Superior temporal gyrus (tissue), 1 donor: ENCODE data around the gene LY6G5B.

Experiments used
- DNase-seq: peaks from one replicate; pipeline ENCODE4 v3.0.0-alpha.2; 2016; ENCODE audit errors: extremely low spot score

LY6G5B gene

DNA sequence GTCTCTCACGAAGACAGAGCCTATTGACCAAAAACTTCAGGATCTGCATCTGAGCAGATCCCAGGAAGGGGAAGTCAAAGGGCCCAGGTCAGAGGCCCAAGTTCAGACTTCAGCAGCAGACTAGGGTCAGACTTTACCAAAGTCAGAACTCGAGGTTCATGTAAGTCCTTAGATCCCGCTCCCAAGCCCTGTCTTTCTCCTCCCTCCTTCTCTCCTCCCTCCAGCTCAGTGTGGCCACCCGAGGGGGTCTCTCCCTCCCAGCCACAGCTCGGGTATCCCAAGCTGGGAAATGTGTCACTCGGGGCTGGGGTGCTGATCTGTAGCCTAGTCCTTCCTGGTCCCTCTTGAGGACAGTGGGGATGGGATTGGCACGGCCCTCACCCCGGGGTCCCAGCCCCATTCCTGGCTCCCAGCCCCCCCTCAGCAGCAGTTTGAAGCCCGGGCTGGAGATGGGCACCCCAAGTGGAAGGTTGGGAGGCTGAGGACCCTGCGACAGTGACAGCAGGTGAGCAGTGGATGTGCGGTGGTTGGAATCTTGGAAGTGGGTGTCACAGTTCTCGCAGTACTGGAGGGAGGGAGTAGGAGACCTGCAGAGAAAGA is 7.6 kb upstream of the LY6G5B start:
- DNase-seq = no peak

DNA sequence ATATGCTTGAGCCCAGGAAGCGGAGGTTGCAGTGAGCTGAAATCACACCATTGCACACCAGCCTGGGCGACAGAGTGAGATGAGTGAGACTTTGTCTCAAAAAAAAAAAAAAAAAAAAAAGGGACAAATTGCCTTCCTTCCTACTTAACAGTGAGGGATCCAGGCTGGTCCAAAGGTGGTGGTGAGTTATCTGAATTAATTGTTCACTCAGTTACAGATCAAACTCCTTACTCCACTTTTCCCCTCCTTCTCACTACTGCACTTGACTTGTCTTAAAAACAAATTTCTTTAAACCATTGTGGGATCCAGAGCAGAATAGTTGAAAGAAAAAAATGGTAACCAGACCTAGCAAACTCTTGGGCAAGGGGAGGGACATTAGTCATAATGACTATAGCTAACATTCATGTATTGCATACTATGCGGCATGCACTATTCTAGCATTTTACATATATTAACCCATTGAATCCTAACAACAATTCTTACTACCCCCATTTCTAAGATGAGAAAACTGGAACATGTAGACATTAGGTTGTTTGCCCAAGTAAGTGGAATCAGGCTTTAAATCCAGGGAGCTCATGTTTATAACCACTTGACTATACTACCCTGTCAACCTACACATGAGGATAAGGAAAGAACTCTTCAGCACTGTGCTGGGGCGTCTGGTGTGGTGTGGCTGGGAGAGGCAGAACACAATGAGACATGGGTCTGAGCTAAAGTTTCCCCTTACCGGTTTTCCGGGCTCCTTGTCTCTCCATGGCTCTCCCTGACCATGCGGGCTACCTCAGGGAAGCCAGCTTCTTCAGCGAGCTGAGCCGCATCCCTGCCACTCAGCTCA is 6.4 kb upstream of the LY6G5B start:
- DNase-seq = no peak

DNA sequence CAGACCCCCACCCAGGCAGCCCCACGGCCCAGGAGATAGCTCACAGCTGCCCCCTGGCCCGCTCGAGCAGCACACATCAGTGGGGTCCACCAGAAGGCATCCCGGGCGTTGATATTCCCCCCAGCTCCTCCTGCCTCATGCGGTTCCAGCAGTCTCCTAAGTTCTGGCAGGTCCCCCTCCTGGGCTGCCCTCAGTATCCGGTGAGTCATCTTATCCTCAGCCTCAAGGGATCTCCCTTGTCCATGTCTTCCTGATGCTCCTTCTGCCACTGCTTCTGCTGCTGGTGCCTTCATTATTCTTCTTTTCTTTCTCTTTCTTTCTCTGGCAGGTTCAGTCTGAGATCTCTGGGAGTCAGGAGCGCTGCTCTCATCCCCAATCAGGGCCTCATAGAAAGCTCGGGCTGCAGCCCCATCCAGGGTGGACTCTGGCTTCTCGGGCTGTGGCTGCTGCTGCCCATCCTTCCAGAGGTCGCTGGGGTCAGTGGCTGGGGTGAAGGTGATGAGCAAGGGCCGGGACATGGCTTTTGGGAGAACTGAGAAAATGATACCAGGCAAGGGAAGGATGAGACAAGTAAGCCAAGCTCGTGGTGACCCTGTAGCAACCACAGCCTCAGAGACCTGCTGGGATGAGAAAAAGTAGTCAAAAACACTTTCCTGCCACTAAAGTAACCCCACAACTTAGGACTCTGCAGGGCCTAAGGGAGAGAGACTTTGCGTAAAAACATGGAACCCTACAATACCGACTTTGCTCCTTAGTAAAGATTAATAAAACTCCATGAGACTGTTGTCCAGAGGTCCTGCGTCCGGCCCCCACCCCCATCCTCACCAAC is 5.6 kb upstream of the LY6G5B start:
- DNase-seq = no peak

DNA sequence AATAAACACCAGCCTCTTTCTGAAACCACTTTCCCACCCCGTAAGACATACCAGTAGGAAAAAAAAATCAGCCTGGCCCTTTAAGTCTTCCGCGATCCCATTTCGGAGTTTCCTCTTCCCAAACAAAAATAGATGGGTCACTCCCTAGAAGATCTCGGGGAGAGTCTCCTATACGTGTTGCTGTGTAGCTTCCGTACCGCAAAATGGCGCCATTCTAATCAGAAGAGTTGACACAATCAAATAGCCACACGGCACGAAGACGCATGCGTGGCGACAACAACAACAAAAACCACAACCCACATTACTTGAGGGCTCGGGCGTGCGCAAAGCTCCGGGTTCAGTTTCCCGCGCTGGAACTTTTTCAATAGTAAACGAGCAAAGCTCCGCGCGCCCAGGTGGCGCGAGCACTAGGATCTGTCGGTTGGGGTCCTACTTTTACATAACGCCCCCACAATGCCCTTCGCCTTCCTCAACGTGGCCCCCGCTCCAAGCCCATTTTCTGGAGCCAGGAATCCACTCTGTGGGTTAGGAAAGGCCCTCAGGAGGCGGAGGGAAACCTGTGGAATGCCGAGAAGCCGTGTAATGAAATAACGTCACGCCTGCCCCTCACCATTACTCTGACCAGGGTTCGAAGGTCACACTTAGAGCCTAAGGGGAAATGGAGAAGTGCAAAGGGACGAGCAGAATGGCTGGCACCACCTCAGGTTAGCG is 4.8 kb upstream of the LY6G5B start, which contains the start of gene GPANK1:
Gene GPANK1 (minus strand): TSS at position 208 of the 711 bp plus-strand sequence. CDS start 519 bp downstream, outside the sequence.
- peak; percentile 98 for DNase-seq

DNA sequence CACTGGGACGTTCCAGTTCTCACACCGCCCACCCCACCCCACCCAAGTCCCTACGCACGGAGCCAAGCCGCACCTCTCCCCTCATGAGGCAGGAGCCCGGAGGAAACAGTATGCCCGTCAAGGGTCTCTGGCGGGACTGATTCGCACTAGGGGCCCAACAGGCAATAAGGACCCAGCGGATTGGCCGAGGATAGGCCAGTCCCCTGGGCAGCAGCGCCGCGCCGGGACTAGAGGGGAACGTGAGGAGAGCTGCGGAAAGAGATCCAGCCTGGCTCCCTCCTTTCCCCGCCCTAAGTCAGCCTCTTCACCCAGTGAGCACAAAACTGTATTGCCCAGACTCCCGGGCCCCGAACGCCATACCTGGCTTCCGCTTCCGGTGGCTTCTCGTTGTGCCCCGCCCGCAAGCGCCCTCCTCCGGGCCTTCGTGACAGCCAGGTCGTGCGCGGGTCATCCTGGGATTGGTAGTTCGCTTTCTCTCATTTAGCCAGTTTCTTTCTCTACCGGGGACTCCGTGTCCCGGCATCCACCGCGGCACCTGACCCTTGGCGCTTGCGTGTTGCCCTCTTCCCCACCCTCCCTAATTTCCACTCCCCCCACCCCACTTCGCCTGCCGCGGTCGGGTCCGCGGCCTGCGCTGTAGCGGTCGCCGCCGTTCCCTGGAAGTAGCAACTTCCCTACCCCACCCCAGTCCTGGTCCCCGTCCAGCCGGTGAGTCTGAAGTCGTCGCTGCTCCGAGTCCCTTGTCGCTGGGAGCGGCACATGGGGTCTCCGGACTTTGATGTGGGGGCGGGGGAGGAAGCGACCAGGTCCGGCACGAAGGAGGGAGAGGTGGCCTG is 4.1 kb upstream of the LY6G5B start, which contains the start of gene CSNK2B:
Gene CSNK2B (plus strand): TSS at position 580 of the 836 bp plus-strand sequence. CDS start 752 bp downstream, outside the sequence.
- peak; percentile 99 for DNase-seq

DNA sequence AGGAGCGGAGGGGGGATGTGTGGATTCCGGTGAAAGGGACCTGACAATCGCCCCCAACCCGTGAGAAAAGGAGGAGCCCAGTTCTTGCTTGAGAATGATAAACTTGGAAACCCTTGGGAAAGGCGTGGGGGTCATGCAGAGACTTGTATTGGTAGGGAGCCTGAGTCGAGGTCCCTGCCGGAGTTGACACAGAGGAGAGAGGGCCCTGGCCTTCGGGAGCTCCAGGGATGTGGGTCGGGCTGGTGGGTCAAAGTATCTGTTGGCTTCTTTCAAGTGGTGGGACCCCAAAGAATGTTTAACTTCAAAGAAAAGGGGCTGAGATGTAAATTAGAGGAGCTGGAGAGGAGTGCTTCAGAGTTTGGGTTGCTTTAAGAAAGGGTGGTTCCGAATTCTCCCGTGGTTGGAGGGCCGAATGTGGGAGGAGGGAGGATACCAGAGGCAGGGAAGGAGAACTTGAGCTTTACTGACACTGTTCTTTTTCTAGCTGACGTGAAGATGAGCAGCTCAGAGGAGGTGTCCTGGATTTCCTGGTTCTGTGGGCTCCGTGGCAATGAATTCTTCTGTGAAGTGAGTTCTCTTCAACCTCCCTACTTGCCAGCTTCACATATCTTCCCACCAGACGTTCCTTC is 3.3 kb upstream of the LY6G5B start:
- no peak for DNase-seq

DNA sequence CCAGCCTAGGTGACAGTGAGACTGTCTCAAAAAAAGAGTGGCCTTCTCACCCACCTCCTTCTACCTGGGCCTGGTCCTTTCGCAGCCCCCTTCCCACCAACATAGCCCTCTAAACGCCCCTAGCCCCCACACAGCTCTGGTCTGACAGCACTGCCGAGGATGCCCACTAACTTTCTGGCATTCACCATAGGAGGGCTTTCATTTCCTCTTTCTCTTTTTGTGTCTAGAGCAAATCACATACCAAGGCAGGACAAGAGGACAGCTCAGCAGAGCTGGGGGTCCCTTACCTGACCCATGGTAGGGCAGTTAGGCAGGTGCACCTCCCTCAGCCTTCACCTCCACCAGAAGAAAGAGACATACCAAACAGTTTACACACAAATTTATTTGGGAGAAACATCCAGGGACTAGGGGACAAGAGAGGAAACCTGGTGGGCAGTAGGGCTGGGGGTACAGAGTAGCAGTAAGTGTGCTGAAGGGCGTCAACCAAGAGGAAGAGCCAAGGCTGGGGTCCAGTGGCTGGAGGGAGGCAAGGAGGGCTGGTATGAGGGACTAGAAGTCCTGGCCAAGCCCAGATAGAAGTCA is 6.6 kb downstream of the LY6G5B start:
- DNase-seq = no peak

DNA sequence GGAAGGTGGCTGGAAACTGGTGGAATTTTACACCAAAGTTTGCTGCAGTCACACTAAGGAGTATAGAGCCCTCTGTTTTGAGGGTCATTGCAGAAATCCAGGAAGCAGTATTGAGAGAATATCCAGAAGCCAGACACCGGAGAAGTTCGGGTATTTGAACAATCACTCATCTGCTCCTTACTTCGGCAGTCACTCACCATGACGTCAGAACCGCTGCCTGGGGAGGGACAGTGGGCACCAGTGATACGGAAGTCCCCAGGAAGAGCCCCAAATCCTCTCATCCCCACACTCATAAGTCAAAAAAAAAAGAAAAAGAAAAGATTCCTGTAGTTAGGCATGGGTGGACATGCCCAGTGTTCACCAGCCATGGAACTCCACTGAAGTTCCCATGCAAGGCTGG is 7.1 kb downstream of the LY6G5B start:
- DNase-seq = no peak

DNA sequence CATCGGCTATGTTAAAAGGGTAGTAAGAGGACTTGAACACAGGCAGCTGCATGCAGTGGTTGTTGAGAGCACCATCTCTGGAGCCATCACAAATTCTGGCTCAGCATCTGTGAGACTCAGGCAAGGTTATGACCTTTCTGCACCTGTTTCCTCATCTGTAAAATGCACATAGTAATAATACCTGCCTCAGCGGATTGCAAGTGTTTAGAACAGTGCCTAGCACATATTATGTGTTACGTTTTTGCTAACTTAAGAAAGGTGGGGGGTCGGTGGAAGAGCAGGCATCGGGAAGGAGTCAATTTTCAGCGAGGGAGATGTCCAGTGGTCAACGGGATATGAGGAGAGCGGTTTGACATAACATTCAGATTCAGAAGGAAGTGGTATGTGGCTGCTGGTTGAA is 8.2 kb downstream of the LY6G5B start:
- no peak for DNase-seq

DNA sequence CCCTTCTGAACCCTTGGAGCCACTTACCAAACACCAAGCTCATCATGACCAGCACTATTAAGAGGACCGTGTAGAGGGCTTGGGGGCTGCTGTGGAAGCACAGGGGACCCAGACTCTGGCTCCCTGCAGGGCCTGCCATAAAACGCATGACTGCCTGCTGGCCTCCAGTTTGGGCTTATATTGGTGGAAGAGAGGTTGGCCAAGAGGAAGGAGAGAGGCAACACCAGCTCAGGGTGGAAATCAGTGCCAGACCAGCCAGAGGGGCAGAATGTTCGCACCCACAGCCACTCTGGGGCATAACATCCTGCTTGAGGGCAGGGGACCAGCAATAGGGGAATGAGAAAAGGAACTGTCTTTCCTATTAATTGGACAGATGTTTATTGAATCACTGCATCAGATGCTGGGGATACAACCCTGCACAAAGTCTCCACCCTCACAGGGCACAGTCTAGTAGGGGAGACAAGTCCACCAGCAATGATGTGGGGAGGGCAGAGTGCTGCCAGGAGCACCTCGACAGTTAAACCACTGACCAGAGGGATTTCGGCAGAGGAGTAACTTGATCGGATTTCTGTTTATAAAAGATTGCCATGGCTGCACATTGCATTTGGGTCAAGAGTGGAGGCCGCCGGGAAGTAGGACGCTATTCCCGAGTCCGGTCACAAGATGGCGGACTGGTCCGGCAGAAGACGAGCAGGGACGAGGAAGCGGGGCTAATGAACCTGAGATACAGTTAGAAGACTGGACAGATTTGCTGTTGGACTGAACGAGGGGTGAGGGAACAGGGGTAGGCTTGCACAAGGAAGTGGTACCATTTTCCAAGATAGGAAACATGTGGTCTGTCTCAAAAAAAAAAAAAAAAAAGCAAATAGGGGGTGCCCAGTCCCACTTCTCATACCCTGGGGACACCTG is 10.7 kb downstream of the LY6G5B start, which contains the start of gene LY6G5C:
Gene LY6G5C (minus strand): TSS at position 842 of the 909 bp plus-strand sequence. CDS start 694 bp downstream, at position 148.
- DNase-seq = peak; percentile 83

DNA sequence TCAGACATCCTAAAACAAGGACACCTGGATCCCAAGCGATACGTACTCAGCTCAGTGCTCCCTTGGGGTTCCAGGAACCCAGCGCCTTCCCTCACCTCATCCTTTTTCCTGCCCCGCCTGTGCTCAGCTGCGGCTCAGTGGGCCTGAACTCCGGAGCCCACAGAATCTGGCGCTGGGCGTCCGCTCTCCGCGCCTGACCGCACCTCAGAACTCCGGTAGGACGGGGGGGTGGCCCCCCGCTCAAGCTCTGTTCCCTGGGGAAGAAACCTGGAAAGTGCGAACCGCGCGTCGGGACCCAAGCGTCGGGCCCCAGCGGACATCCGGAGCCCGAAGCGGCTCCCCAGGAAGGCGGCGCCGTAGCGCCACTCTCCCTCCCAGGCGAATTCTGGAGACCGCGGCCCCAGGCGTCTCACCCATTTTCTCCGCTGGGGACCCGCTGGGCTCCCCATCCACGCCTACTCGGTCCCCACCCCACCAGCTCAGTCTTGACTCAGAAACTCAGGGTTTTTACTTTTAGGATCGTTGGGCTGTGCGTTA is 11.4 kb downstream of the LY6G5B start:
- peak; percentile 48 for DNase-seq

DNA sequence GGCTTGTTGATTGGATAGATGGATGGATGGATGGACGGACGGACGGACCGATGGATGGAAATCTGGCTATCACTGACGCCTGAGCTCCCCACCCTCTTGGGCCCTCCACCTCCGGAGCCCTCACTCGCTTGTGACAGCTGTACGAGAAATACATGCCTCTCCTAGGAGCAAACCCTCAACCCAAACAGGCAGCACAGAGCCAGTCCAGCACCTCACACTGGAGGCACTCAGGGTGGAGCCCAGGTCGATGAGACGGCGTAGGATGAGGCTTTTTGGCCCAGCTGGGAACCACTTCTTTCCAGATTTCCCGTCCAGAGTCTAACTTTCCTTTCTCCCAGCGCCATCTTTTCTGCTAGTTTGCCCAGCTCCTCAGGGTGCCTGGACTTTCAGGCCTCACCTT is 13.8 kb downstream of the LY6G5B start:
- no peak for DNase-seq

DNA sequence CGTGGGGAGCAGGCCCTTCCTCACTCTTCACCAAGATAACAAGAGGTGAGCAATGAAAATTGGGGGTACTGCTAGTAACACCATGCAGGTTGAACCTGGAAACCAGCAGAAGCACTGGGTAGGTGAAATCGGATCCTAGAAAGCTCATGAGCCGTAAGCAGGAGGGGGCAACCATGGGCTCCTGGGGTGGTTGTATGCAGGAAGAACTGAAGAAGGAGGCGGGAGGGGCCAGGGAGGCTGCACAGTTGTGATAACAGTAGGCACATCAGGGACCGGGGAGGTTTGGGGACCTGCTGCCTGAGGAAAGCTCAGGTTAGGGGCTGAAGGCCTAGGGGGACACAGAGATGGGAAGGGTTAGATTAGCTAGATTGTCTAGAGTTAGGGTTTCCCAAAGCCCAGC is 16.7 kb downstream of the LY6G5B start:
- no peak for DNase-seq

DNA sequence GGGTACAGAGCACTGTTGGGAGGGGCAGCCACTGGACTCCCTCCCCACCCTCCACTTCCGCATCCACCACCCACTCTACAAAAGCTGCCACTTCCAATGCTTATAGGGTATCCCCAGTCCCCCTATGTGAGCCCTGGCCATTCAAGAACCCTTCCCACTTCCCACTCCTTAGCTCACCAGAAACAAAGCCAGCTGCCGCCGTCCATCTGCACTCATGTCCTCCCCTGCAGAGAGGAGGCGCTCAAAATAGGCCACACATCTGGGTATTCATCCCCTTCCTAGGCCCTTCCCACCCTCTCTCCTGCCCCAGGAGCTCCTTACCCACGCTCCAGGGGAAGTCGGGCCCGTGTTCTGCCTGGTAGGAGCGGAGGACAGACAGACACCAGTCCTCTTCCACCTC is 17.5 kb downstream of the LY6G5B start:
- no peak for DNase-seq

DNA sequence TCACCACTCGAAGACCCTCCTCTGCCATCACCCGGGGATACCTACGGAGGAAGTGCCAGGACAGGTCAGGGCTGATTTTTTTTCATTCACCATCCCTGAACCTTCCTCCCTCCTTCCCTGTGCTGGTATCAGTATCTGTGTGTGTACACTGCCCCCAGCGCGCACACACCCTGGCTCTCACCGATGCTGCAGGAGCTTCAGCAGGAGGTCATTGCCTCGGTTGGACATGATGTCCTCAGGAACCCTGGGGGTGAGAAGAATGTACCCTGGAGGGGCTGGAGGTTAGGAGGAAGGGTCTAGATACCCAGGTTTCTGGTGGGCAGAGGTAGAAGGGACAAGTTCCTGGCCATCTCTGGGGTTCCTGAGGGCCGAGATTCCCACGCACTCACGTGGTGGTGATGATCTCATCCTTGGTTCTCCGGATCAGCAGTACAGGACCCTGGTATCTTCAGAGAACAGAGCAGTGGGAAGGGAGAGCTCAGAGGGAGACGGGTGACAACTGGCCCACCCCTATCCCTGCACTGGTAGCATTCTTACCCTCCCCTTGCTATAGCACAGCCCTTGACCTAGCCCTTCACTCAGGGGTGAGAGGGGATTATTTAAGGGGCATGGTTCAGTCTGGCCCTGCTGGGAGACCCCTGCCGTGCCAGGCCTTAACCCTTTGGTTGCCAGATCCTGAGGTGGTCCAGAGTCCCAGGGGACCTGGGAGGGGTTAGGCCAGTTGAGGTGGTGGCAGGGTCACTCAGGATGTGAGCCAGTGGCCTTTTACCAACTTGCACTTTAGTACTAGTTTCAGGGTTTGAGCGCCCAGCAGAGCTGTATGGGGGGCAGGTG is 18.3 kb downstream of the LY6G5B start:
- no peak for DNase-seq

DNA sequence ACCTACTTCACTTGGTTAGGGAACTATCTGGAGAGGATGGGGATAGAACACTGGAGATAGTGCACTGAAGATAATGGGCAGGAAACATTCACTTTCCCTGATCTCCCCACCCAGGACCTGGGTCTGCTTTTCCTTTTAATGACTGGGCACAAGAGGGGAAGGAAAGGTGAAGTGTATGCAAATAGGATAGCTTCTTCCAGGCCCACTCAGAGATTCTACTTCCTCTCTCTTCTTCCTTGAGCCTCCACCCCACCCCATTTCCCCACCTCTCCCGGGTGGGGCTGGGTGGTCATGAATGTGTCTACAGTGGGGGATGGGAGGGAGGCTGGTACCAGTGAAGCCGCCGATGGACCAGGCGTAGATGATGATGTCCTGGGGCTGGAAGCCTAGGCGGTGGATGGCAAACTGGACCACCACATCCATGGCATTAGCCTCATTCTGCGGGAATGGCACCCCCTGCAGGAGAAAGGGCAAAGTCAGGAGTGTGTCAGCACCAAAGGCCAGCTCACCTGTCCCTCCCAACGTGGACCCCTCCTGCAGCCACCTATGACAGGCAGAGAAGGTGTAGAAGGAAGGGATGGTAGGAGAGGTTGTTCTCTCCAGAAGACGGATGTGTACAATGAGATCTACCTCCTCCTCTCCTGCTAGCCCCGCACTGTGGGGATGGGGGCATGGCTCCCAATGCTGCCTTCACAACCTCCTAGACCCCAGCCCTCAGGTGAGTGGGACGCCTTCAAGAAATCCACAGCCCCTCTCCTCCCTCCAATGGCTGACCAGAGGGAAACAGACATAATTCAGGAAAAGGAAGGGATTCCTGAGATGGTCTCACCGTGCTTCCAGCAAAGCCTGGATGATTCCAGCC is 19.7 kb downstream of the LY6G5B start:
- DNase-seq = no peak
